ENCODE data around the gene RNF121.

The RNF121 gene

GRCh38 chr11:71979094-71979493 is 50.2 kb downstream of the RNF121 start:
- Histone ChIP-seq H3K27ac (peak overlapping the region in 1 of 21 experiments; percentile 51), H3K4me3 (no peak overlapping the region)

GRCh38 chr11:71979602-71980001 is 50.8 kb downstream of the RNF121 start:
- Histone ChIP-seq H3K4me3 (no peak overlapping the region), H3K27ac (peak overlapping the region in 1 of 21 experiments; percentile 39)

- H3K4me3 ChIP-seq, result no peak overlapping the region
- peak overlapping the region in 1 of 21 experiments; percentile 45 for H3K27ac ChIP-seq
Measured at GRCh38 chr11:71986131-71986530, 57.3 kb downstream of the RNF121 start.

GRCh38 chr11:71987521-71987920 is 58.7 kb downstream of the RNF121 start:
- H3K27ac ChIP-seq, result peak overlapping the region in 2 of 21 experiments; percentile 32 to 49
- H3K4me3 ChIP-seq, result no peak overlapping the region

- no peak overlapping the region for H3K4me3 ChIP-seq
- H3K27ac ChIP-seq, result peak overlapping the region in 1 of 21 experiments; percentile 32
Measured at GRCh38 chr11:71988050-71988449, 59.2 kb downstream of the RNF121 start.

GRCh38 chr11:71990701-71991100 is 61.9 kb downstream of the RNF121 start:
- H3K27ac ChIP-seq, result peak overlapping the region in 2 of 21 experiments; percentile 14 to 57

GRCh38 chr11:71991494-71991893 is 62.6 kb downstream of the RNF121 start:
- Histone ChIP-seq H3K27ac (peak overlapping the region in 6 of 21 experiments; percentile 12 to 69 (median 36)), H3K4me3 (no peak overlapping the region)

More at GRCh38 chr11:71990701-71991100, 61.9 kb downstream of the RNF121 start:
- no peak overlapping the region for H3K4me3 ChIP-seq

GRCh38 chr11:71992136-71992730 is 63.4 kb downstream of the RNF121 start:
- peak overlapping the region in 5 of 21 experiments; percentile 12 to 69 (median 40) for H3K27ac ChIP-seq

GRCh38 chr11:71994786-71995185 is 65.9 kb downstream of the RNF121 start:
- Histone ChIP-seq H3K27ac (no peak overlapping the region), H3K4me3 (no peak overlapping the region)

More at GRCh38 chr11:71992136-71992730, 63.4 kb downstream of the RNF121 start:
- no peak overlapping the region for H3K4me3 ChIP-seq

GRCh38 chr11:71995726-71996291 is 67.0 kb downstream of the RNF121 start:
- H3K4me3 ChIP-seq, result no peak overlapping the region
- H3K27ac ChIP-seq, result no peak overlapping the region

- H3K27ac ChIP-seq, result peak overlapping the region in 1 of 21 experiments; percentile 41
- H3K4me3 ChIP-seq, result no peak overlapping the region
Measured at GRCh38 chr11:71996517-71996916, 67.7 kb downstream of the RNF121 start.

- Histone ChIP-seq H3K27ac (peak overlapping the region in 3 of 21 experiments; percentile 41 to 85 (median 79)), H3K4me3 (no peak overlapping the region)
Measured at GRCh38 chr11:71996946-71997345, 68.1 kb downstream of the RNF121 start.

GRCh38 chr11:71997594-71997993 is 68.7 kb downstream of the RNF121 start:
- Histone ChIP-seq H3K27ac (peak overlapping the region in 10 of 21 experiments; percentile 7 to 85 (median 69)), H3K4me3 (no peak overlapping the region)

- no peak overlapping the region for H3K4me3 ChIP-seq
- H3K27ac ChIP-seq, result peak overlapping the region in 15 of 21 experiments; percentile 7 to 85 (median 76)
Measured at GRCh38 chr11:71998061-71998460, 69.2 kb downstream of the RNF121 start.

- Histone ChIP-seq H3K27ac (peak within 1 kb of the TSS in 20 of 21 experiments; percentile 3 to 85 (median 72)), H3K4me3 (peak within 1 kb of the TSS in 5 of 7 experiments; percentile 6 to 27 (median 23))
Measured at GRCh38 chr11:71998649-71999310, 69.9 kb downstream of the RNF121 start, which contains the start of gene IL18BP. Gene IL18BP, plus strand, starts transcription at chr11:71998909. Its CDS starts 1,076 bp downstream, at chr11:71999985.

- peak overlapping the region in 20 of 21 experiments; percentile 3 to 85 (median 72) for H3K27ac ChIP-seq
- peak overlapping the region in 5 of 7 experiments; percentile 6 to 27 (median 23) for H3K4me3 ChIP-seq
Measured at GRCh38 chr11:71999362-71999761, 70.5 kb downstream of the RNF121 start.

- peak overlapping the region in 17 of 21 experiments; percentile 1 to 85 (median 76) for H3K27ac ChIP-seq
- H3K4me3 ChIP-seq, result peak overlapping the region in 4 of 7 experiments; percentile 6 to 27 (median 24)
Measured at GRCh38 chr11:71999798-72000197, 71.0 kb downstream of the RNF121 start.

- Histone ChIP-seq H3K4me3 (no peak overlapping the region), H3K27ac (peak overlapping the region in 14 of 21 experiments; percentile 1 to 85 (median 76))
Measured at GRCh38 chr11:72000202-72000867, 71.5 kb downstream of the RNF121 start.

GRCh38 chr11:72001285-72001684 is 72.4 kb downstream of the RNF121 start:
- H3K27ac ChIP-seq, result peak overlapping the region in 2 of 21 experiments; percentile 8 to 43
- no peak overlapping the region for H3K4me3 ChIP-seq
